ENCODE data around the gene LTBP1. TPM values are rescaled to one million over a fixed set of nuclear protein-coding genes. Genes with fewer than 3 reads are reported as not detected.

The LTBP1 gene
- total and polyA plus RNA-seq, 10 of the 15 experiments (the other 5 are each of a cell fraction or from before 2014, with no cell fraction given) = 0.01 to 0.28 (median 0.12) TPM; not detected in 2

DNA sequence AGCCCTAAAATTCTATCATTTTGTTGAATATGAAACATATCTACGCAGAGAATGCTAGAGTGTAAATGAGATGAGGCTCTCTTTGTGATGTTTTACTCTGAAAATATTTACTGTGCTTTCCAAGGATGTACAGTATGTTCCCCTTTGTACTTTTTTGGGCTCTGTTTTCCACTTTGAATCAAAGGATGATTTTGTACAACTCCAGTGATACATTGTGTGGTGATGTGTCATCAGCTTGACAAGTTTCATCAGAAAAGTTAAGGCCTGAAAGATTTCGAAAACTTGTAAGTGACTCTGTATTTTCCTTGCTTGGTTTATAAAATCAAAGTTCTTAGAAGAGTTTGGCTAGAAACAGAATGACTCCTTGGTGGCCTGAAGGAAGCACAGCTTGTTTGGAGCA, 206.3 kb downstream of the LTBP1 start:
- Histone ChIP-seq H3K27me3 (replicated peaks in 1 of 2; ENCODE audit: control insufficient read depth in 2 of 2, insufficient read depth in 2 of 2, low read length in 1 of 2) (no peaks in the 10 kb centered on the region), H3K9ac (ENCODE audit: control insufficient read depth, insufficient read depth, low read length) (no peak overlapping the region), H2AFZ (ENCODE audit: control insufficient read depth, low read depth, low read length) (no peak overlapping the region), H3K4me3 (no peak overlapping the region), H3K9me3 (replicated peaks; ENCODE audit: control insufficient read depth, insufficient read depth, low read length) (no peaks in the 10 kb centered on the region), H3K27ac (ENCODE audit: control insufficient read depth, insufficient read depth) (no peak overlapping the region), H3K79me2 (ENCODE audit: control insufficient read depth, insufficient read depth, low read length) (no peaks in the 10 kb centered on the region), H3K36me3 (ENCODE audit: control insufficient read depth in 2 of 2, insufficient read depth in 2 of 2, low read length in 1 of 2) (no peaks in the 10 kb centered on the region), H4K20me1 (ENCODE audit: control insufficient read depth, insufficient read depth) (no peaks in the 10 kb centered on the region), H3K4me1 (ENCODE audit: control insufficient read depth, insufficient read depth, low read length) (no peaks in the 10 kb centered on the region), H3K4me2 (ENCODE audit: control insufficient read depth, insufficient read depth) (no peak overlapping the region)
- no peak for FAIRE-seq
- CTCF ChIA-PET = no interaction called here
- WGBS (ENCODE audit: insufficient coverage, insufficient replicate concordance, low lambda C conversion rate, missing lambda C conversion rate) = 4% methylated on average over 2 of the region's 2 CpGs
- no peak for ATAC-seq
- SMC1A ChIA-PET (ENCODE audit: uncharacterized antibody, unreplicated experiment) = no interaction called here
- RAD21 ChIA-PET (ENCODE audit: unreplicated experiment) = no interaction called here
- no TSS peak for BruUV-seq (replicated peaks)
- intact Hi-C loops (cut with micrococcal nuclease; ENCODE audit: unreplicated experiment) = no loop called here
- POLR2A ChIA-PET = no interaction called here
- TF ChIP-seq POLR2AphosphoS5 (IDR thresholded peaks at IDR 0.05; ENCODE audit: low read length) (no peak), NRF1 (conservative IDR thresholded peaks at IDR 0.05; ENCODE audit: low read depth, low read length) (no peak), DPF2 (IDR thresholded peaks at IDR 0.05) (no peak), STAT3 (IDR thresholded peaks at IDR 0.05; ENCODE audit: low read depth, low read length) (no peak), JUNB (IDR thresholded peaks at IDR 0.05) (no peak), KDM1A (IDR thresholded peaks at IDR 0.05; ENCODE audit: borderline replicate concordance) (no peak), NFIC (IDR thresholded peaks at IDR 0.05; ENCODE audit: low read depth, low read length) (no peak)
- DNase-seq (ENCODE audit: low read depth, low spot score) = no peak
- in situ Hi-C loops (cut with MboI) = no loop called here

DNA sequence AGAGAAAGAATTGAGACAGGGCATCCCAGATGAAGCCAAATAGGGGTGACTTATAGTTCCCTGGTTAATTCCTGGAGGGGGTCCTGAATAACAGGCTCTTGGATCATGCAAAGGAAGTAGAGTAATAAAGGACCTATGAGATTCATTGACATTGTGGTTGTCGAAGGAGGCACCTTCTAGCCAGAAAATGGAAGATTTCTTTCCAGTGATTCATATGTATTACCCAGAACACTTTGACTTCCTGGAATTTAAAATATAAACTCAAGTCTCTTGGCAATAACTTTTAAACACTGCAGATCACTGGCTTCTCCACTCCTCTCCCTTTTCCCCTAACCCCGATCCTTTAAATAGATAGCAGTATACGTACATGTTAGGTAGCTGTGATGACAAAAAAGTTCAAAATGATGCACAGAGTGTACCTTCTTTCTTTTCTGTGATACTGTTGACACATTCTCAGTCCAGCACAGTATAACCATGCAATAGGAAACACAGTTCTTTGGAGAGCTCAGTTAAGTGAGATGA, 211.8 kb downstream of the LTBP1 start:
- no peak for ATAC-seq
- Histone ChIP-seq H3K36me3 (ENCODE audit: control insufficient read depth in 2 of 2, insufficient read depth in 2 of 2, low read length in 1 of 2) (no peaks in the 10 kb centered on the region), H3K4me2 (ENCODE audit: control insufficient read depth, insufficient read depth) (no peak overlapping the region), H3K27me3 (replicated peaks in 1 of 2; ENCODE audit: control insufficient read depth in 2 of 2, insufficient read depth in 2 of 2, low read length in 1 of 2) (no peaks in the 10 kb centered on the region), H4K20me1 (ENCODE audit: control insufficient read depth, insufficient read depth) (no peaks in the 10 kb centered on the region), H3K9ac (ENCODE audit: control insufficient read depth, insufficient read depth, low read length) (no peak overlapping the region), H2AFZ (ENCODE audit: control insufficient read depth, low read depth, low read length) (no peak overlapping the region), H3K9me3 (replicated peaks; ENCODE audit: control insufficient read depth, insufficient read depth, low read length) (no peaks in the 10 kb centered on the region), H3K79me2 (ENCODE audit: control insufficient read depth, insufficient read depth, low read length) (no peaks in the 10 kb centered on the region), H3K27ac (ENCODE audit: control insufficient read depth, insufficient read depth) (no peak overlapping the region), H3K4me3 (no peak overlapping the region), H3K4me1 (ENCODE audit: control insufficient read depth, insufficient read depth, low read length) (no peaks in the 10 kb centered on the region)
- WGBS (ENCODE audit: insufficient coverage, insufficient replicate concordance, low lambda C conversion rate, missing lambda C conversion rate) = 57% methylated on average over 3 of the region's 3 CpGs
- FAIRE-seq = no peak
- in situ Hi-C loops (cut with MboI) = no loop called here
- SMC1A ChIA-PET (ENCODE audit: uncharacterized antibody, unreplicated experiment) = no interaction called here
- intact Hi-C loops (cut with micrococcal nuclease; ENCODE audit: unreplicated experiment) = no loop called here
- BruUV-seq (replicated peaks) = no TSS peak
- no peak for TF ChIP-seq POLR2AphosphoS2 (IDR thresholded peaks at IDR 0.05; ENCODE audit: low read depth, low read length)
- TF ChIP-seq, protein P1, sequence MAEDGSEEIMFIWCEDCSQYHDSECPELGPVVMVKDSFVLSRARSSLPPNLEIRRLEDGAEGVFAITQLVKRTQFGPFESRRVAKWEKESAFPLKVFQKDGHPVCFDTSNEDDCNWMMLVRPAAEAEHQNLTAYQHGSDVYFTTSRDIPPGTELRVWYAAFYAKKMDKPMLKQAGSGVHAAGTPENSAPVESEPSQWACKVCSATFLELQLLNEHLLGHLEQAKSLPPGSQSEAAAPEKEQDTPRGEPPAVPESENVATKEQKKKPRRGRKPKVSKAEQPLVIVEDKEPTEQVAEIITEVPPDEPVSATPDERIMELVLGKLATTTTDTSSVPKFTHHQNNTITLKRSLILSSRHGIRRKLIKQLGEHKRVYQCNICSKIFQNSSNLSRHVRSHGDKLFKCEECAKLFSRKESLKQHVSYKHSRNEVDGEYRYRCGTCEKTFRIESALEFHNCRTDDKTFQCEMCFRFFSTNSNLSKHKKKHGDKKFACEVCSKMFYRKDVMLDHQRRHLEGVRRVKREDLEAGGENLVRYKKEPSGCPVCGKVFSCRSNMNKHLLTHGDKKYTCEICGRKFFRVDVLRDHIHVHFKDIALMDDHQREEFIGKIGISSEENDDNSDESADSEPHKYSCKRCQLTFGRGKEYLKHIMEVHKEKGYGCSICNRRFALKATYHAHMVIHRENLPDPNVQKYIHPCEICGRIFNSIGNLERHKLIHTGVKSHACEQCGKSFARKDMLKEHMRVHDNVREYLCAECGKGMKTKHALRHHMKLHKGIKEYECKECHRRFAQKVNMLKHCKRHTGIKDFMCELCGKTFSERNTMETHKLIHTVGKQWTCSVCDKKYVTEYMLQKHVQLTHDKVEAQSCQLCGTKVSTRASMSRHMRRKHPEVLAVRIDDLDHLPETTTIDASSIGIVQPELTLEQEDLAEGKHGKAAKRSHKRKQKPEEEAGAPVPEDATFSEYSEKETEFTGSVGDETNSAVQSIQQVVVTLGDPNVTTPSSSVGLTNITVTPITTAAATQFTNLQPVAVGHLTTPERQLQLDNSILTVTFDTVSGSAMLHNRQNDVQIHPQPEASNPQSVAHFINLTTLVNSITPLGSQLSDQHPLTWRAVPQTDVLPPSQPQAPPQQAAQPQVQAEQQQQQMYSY (CRISPR knock-in tag; IDR thresholded peaks at IDR 0.05) = no peak
- TF ChIP-seq CHD2 (IDR thresholded peaks at IDR 0.05; ENCODE audit: borderline replicate concordance, low read depth, low read length) = no peak
- TF ChIP-seq POLR2AphosphoS5 (IDR thresholded peaks at IDR 0.05; ENCODE audit: low read length) = no peak
- no peak for TF ChIP-seq ZNF217 (IDR thresholded peaks at IDR 0.05)
- no peak for TF ChIP-seq RUNX3 (IDR thresholded peaks at IDR 0.05; ENCODE audit: low read length)
- no peak for TF ChIP-seq CEBPB (IDR thresholded peaks at IDR 0.05; ENCODE audit: borderline replicate concordance in 1 of 2, low read depth in 2 of 2, low read length in 2 of 2)
- TF ChIP-seq, protein P2, sequence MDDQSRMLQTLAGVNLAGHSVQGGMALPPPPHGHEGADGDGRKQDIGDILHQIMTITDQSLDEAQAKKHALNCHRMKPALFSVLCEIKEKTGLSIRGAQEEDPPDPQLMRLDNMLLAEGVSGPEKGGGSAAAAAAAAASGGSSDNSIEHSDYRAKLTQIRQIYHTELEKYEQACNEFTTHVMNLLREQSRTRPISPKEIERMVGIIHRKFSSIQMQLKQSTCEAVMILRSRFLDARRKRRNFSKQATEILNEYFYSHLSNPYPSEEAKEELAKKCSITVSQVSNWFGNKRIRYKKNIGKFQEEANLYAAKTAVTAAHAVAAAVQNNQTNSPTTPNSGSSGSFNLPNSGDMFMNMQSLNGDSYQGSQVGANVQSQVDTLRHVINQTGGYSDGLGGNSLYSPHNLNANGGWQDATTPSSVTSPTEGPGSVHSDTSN (IDR thresholded peaks at IDR 0.05; ENCODE audit: insufficient replicate concordance, low read depth, low read length) = no peak
- POLR2A ChIA-PET = no interaction called here
- CTCF ChIA-PET = no interaction called here
- RAD21 ChIA-PET (ENCODE audit: unreplicated experiment) = no interaction called here
- no peak for DNase-seq (ENCODE audit: low read depth, low spot score)

Measured in GM12878 (cell line).